ENCODE measurements around the gene POLR2F. TPM values are rescaled to one million over a fixed set of nuclear protein-coding genes. Genes with fewer than 3 reads are reported as not detected.

The POLR2F gene
- polyA plus RNA-seq, 1 donor from 2014 or later = 195 TPM

GRCh38 chr22:37930270-37930951 is 23.1 kb upstream of the POLR2F start:
- no peaks in the 10 kb centered on the region for H3F3A ChIP-seq (ENCODE audit: insufficient read depth, low read length, poor library complexity, severe bottlenecking)
- no peaks in the 10 kb centered on the region for H3K9me3 ChIP-seq (ENCODE audit: low read length)
- H3K36me3 ChIP-seq (ENCODE audit: insufficient read depth, low read length) = no peaks in the 10 kb centered on the region
- H3K9me2 ChIP-seq (ENCODE audit: insufficient read depth, low read length) = no peaks in the 10 kb centered on the region
- H3K9ac ChIP-seq (ENCODE audit: low read length) = no peak overlapping the region
- H3K4me3 ChIP-seq (ENCODE audit: low read length) = no peak overlapping the region
- H3K27me3 ChIP-seq (ENCODE audit: insufficient read depth, low read depth, low read length) = no peaks in the 10 kb centered on the region
- no peaks in the 10 kb centered on the region for H3K79me2 ChIP-seq (replicated peaks; ENCODE audit: insufficient read depth, low read length)
- H2AFZ ChIP-seq (ENCODE audit: low read depth, low read length) = no peak overlapping the region
- no peak overlapping the region for H3K27ac ChIP-seq (ENCODE audit: low read length)
- TF ChIP-seq, protein P1, sequence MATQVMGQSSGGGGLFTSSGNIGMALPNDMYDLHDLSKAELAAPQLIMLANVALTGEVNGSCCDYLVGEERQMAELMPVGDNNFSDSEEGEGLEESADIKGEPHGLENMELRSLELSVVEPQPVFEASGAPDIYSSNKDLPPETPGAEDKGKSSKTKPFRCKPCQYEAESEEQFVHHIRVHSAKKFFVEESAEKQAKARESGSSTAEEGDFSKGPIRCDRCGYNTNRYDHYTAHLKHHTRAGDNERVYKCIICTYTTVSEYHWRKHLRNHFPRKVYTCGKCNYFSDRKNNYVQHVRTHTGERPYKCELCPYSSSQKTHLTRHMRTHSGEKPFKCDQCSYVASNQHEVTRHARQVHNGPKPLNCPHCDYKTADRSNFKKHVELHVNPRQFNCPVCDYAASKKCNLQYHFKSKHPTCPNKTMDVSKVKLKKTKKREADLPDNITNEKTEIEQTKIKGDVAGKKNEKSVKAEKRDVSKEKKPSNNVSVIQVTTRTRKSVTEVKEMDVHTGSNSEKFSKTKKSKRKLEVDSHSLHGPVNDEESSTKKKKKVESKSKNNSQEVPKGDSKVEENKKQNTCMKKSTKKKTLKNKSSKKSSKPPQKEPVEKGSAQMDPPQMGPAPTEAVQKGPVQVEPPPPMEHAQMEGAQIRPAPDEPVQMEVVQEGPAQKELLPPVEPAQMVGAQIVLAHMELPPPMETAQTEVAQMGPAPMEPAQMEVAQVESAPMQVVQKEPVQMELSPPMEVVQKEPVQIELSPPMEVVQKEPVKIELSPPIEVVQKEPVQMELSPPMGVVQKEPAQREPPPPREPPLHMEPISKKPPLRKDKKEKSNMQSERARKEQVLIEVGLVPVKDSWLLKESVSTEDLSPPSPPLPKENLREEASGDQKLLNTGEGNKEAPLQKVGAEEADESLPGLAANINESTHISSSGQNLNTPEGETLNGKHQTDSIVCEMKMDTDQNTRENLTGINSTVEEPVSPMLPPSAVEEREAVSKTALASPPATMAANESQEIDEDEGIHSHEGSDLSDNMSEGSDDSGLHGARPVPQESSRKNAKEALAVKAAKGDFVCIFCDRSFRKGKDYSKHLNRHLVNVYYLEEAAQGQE (IDR thresholded peaks at IDR 0.05; ENCODE audit: borderline replicate concordance) = no peak
- TF ChIP-seq SMC3 (conservative IDR thresholded peaks at IDR 0.05; ENCODE audit: poor library complexity) = no peak
- TF ChIP-seq, protein P2, sequence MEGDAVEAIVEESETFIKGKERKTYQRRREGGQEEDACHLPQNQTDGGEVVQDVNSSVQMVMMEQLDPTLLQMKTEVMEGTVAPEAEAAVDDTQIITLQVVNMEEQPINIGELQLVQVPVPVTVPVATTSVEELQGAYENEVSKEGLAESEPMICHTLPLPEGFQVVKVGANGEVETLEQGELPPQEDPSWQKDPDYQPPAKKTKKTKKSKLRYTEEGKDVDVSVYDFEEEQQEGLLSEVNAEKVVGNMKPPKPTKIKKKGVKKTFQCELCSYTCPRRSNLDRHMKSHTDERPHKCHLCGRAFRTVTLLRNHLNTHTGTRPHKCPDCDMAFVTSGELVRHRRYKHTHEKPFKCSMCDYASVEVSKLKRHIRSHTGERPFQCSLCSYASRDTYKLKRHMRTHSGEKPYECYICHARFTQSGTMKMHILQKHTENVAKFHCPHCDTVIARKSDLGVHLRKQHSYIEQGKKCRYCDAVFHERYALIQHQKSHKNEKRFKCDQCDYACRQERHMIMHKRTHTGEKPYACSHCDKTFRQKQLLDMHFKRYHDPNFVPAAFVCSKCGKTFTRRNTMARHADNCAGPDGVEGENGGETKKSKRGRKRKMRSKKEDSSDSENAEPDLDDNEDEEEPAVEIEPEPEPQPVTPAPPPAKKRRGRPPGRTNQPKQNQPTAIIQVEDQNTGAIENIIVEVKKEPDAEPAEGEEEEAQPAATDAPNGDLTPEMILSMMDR (IDR thresholded peaks at IDR 0.05; ENCODE audit: poor library complexity, severe bottlenecking) = no peak
- no peak for TF ChIP-seq RAD21 (conservative IDR thresholded peaks at IDR 0.05)
- TF ChIP-seq EP300 (conservative IDR thresholded peaks at IDR 0.05; ENCODE audit: poor library complexity, severe bottlenecking) = no peak
- no peak for TF ChIP-seq TAF1 (IDR thresholded peaks at IDR 0.05; ENCODE audit: low read depth)
- no peak for TF ChIP-seq EZH2 (IDR thresholded peaks at IDR 0.05; ENCODE audit: borderline replicate concordance, insufficient read depth, low read length, poor library complexity, severe bottlenecking)
- TF ChIP-seq POLR2AphosphoS5 (IDR thresholded peaks at IDR 0.05) = no peak
- no peak for TF ChIP-seq MXI1 (conservative IDR thresholded peaks at IDR 0.05; ENCODE audit: poor library complexity, severe bottlenecking)
- no peak overlapping the region for H3K4me2 ChIP-seq (ENCODE audit: low read length)
- H4K20me1 ChIP-seq (ENCODE audit: insufficient read depth) = no peaks in the 10 kb centered on the region

DNA sequence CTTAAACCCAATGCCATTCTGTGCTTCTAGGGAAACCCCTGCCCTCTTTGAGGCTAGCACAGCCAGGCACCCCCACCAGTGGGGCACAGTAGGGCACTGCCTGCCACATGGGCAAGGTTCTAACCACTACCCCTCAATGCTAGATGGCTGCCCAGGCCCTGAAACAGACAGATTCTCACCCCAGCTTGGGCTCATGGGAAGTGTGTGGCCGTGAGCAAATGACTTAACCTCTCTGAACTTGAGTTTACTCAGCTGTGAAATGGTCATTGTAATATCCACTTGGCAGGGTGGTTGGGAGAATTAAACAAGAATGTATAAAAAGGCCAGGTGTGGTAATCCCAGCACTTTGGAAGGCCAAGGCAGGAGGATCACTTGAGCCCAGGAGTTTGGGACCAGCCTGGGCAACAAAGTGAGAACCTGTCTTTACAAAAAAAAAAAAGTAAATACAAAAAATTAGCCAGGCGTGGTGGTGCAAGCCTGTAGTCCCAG is 22.5 kb upstream of the POLR2F start:
- Histone ChIP-seq H4K20me1 (ENCODE audit: insufficient read depth) (no peaks in the 10 kb centered on the region), H3F3A (ENCODE audit: insufficient read depth, low read length, poor library complexity, severe bottlenecking) (no peaks in the 10 kb centered on the region), H3K27ac (ENCODE audit: low read length) (no peak overlapping the region), H3K36me3 (ENCODE audit: insufficient read depth, low read length) (no peaks in the 10 kb centered on the region), H3K27me3 (ENCODE audit: insufficient read depth, low read depth, low read length) (no peaks in the 10 kb centered on the region), H3K4me3 (ENCODE audit: low read length) (no peak overlapping the region), H3K9me3 (ENCODE audit: low read length) (no peaks in the 10 kb centered on the region), H3K79me2 (replicated peaks; ENCODE audit: insufficient read depth, low read length) (no peaks in the 10 kb centered on the region), H2AFZ (ENCODE audit: low read depth, low read length) (no peak overlapping the region), H3K9me2 (ENCODE audit: insufficient read depth, low read length) (no peaks in the 10 kb centered on the region), H3K9ac (ENCODE audit: low read length) (no peak overlapping the region), H3K4me2 (ENCODE audit: low read length) (no peak overlapping the region)
- TF ChIP-seq, protein P2 (IDR thresholded peaks at IDR 0.05; ENCODE audit: poor library complexity, severe bottlenecking) = no peak
